Adipose tissue (tissue), 3 donors: ENCODE results near the gene NEURL1B. TPM values are rescaled to one million over a fixed set of nuclear protein-coding genes. Genes with fewer than 3 reads are reported as not detected.
"Not testable (repeated sequence)": the region's sequence is repeated elsewhere in the genome, so short reads cannot be mapped to it uniquely, and the experiment has no call there.

Experiments
- H3K27ac ChIP-seq: one replicate; pipeline ENCODE4 v1.5.1; 2013; ENCODE audit warnings: low read depth, low read length
- WGBS, 3 donors: extraction: QIAGEN DNeasy Blood & Tissue Kit; methylation state at CpG; one replicate each; pipeline ENCODE4 v1.1.7; 2013; 5-methylcytosine and 5-hydroxymethylcytosine counted together
- polyA plus RNA-seq, 3 donors: library from polyadenylated mRNA; stranded (reverse); fragments of 200-250 nt; gene quantifications; one replicate each; pipeline ENCODE4 v1.2.3, GENCODE V29; 2013
- donor health status: healthy with polysubstance abuse.
- donor health status: Bipolar disorder and iron deficiency.
- donor health status: healthy.

NEURL1B gene
- polyA plus RNA-seq, 3 donors, result 3.7 to 17.5 (median 12.8) TPM

DNA sequence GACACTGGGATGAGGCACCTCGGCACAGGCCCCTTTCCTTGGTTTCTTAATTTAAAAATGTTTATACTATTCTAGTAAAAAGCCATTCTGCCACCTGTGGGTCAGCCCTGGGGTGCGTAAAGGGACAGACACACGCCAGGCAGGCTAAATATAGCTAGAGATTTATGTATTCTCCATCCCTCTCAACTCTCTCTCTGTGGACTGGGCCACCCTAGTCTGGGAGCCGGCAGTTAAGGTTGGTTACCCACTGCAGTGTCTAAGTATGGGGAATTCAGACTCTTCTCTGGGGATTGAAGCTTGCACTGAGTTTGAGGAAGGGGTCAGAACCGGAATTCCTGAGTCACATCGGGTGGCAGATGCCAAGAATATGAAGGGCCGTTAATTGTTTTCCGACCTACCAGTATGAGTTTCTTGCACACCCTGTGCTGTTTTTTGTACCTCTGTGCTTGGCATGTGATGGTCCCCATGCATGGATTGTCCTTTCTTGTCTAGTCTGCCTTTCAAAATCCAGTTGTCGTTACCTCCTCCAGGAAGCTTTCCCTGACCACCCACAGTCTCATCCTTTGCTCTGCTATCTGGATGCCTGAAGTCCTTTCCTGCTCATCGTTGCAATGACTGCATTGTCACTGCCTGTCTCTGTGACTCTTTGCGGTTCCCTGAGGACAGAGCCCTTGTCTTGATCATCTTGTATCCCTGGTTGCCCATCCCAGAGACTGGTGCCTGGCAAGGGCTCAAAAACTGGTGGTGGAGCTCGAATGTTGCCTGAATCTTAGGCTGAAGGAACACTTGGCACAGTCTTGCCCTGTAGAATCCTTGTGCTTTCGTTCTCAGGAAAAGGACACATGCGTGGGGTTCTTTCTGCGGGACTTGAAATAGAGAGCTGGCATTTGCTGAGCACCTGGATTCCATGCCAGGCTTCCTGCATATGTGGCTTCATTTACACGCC lies 2.1 kb downstream of the NEURL1B start:
- H3K27ac ChIP-seq, result no peak overlapping the region
- 43 to 66% (median 51%) methylated on average over 16 of the region's 16 CpGs for WGBS, 3 donors

DNA sequence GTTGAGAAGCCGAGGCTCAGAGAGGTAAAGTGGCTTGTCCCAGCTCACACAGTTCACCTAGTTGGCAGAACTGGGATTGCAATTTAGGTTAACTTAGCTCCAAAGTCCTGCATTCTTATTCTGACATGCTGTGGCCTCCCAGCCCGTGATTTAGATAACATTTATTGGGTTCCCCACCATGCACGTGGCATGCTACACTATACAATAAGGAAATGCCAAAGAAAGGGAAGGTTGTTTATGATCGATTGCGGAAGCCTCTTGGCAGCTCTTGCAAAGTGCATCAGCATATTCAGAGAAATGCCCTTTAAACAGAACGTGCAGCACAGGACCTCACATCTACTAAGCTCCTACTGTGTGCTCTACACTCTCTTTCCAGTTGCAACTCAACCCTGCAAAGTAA lies 3.2 kb downstream of the NEURL1B start:
- 38 to 72% (median 41%) methylated on average over 6 of the region's 6 CpGs for WGBS, 3 donors
- no peak overlapping the region for H3K27ac ChIP-seq

DNA sequence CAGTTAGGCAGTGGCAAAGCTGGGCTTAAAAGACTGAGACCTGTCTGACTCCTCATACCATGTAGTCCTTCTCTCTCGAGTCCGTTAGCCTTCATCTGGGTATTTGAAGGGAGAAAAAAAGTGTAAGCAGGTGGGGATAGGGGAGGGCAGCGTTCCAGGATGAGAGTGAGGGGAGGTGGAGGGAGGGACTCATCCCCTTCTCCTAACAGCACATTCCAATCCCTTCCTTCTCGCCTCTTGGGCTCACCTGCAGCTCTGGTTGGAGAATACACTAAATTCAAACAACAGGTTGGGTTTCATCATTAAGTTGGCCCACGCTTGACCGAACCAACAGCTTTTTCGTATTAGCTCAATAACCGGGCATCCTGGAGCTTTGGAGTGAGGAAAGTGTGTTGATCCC lies 3.6 kb downstream of the NEURL1B start:
- WGBS, 3 donors, result 73 to 91% (median 74%) methylated on average over 8 of the region's 8 CpGs
- no peak overlapping the region for H3K27ac ChIP-seq

DNA sequence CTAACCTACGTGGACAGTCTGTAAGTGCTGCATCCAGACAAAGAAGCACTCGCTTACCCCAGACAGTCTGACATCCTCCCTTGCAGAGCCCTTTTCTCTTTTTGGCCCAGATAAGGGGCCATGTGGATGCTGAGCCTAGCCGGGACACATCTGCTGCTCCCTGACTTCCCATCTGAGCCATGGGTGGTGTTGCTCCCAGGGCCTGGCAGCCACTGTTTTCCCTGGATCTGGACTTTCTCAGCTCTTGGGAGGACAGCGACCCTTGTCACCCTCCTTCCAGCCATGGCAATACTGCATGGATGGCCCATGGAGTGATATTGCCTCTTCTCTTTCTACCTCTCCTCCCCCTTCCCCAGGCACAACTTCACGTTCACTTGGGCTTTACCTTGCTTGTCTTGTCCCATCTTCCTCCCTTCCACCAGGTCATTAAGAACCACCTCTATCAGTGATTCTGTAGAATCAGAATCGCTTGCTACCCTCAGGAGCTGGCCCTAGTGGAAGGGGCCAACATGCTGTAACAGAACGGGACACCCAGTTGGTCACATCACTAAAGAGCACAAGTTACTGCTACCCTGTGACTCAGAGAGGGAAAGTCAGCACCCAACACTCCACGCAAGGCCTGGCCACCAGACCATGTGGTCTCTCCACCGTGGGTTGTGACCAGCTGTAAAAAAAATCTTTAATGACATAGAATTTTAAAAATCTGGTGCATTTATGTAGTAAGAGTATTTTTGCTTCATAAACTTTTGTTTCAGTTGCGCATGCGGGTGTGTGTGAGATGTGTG lies 4.4 kb downstream of the NEURL1B start:
- no peak overlapping the region for H3K27ac ChIP-seq
- 69 to 88% (median 72%) methylated on average over 11 of the region's 11 CpGs for WGBS, 3 donors

DNA sequence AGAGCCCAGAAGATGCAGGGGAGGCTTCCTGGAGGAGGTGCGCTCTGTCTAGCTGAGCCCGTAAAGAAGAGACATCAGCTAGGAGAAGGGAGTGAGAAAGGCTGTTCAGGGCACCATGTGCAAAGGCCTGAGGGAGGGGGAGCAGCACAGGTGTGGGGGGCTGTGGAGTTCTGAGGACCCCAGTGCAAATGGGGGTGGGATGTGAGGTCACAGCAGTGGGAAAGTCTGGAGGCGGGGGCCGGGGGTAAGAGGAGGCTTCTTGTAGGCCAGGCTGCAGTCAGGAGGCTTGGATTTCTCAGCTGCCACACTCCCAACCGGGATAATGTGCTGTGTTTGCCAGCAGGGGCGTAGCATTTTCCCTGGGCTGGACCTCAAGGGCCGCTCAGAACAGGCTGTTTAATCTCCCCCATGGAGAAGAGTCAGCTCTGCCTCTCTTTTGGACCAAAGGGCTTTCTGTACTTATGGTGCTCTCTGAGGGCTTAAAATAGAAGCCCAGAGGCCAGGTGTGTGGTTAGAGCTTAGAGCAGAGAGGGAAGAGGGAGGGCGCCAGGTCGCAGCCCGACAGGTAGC lies 5.7 kb downstream of the NEURL1B start:
- WGBS, 3 donors, result 56 to 65% (median 65%) methylated on average over 9 to 10 of the region's 10 CpGs
- H3K27ac ChIP-seq, result no peak overlapping the region

DNA sequence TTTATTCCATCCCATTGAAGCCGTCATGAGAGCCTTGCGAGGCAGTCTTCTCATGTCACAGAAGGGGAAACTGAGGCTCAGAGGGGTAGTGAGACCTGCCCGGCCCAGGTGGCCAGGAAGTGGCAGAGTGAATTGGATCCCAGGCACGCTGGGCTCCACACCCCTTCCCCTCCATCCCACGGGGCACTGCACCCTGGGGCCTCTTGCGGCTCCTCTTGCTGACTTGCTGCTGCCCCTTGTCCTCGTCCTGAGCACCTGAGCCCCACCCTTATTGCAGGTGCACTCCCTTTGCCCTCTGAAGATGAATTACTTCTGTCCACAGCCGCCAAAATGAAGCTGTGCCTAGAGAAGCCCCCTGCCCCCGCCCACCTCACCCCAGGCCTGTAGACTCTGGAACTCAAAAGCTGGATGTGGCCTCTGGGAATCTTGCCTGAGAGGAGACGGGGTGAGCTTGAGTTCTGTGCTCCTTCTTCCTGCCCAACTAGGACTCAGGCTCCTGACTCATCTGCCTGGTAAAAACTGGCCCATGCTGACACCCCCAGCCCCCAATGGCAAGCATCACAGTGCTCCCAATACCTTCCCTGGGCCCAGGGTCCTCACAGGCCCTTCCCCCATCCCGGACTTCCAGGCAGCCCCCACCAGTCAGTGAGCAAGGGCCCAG lies 6.4 kb downstream of the NEURL1B start:
- WGBS, 3 donors, result 72 to 84% (median 76%) methylated on average over 10 to 11 of the region's 11 CpGs
- no peak overlapping the region for H3K27ac ChIP-seq

DNA sequence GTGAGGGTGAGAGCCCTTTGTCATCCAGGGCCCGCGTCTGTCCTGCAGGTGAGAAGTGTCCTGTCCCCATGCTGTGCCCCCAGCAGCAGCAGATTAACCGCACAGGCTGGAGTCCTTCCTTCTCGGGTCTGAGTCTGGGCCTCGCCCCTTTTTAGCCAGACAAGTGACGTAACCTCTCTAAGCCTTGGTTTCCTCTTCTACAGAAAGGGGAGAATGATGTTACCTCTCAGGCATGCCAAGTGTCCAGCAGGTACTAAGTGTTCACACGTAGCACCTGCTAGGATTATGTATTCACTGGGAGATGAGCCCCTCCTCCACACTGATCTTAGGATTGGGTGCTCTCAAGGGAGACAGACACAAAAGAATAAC lies 6.9 kb downstream of the NEURL1B start:
- H3K27ac ChIP-seq, result no peak overlapping the region
- WGBS, 3 donors, result 52 to 76% (median 53%) methylated on average over 7 of the region's 7 CpGs

DNA sequence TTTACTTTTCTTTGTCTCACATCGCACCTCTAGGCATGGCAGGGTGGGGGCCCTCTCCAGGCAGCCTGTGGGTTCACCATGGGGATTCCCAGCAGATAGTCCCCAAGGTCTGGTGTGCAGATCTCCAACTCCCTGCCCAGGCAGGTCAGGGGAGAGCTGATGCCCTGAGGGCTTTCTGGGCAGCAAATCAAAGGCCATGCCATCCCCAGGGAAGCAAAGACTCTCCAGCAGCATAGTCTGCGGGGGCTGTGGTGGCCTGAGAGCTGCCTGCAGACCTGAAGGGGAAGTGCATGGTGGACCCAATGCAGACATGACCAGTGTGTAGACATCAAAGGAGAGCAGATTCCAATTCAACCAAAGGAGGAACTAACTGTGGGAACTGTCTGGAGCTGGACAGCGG lies 7.7 kb downstream of the NEURL1B start:
- H3K27ac ChIP-seq, result no peak overlapping the region
- WGBS, 3 donors, result 67 to 77% (median 73%) methylated on average over 3 of the region's 3 CpGs

DNA sequence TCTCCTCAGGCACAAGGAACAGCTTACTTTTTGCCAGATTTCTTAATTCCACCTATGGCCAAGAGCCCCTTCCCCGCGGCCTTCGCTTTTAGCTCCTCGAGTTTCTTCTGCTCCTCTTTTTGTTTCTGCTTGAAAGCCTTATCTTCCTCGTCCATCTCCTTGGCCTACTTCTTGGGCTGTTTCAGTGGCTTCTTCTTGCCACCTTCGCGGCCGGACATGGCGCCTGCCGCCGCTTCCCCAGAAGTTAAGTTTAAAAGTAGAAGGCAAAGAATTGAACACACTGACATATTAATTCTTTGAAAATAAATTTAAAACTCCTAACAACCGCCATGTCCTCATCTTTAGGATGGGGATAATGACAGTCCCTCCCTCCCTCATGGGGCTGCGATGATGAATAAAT lies 15.4 kb downstream of the NEURL1B start:
- WGBS, 3 donors, result 85 to 97% (median 90%) methylated on average over 13 of the region's 13 CpGs
- not testable (repeated sequence) for H3K27ac ChIP-seq

DNA sequence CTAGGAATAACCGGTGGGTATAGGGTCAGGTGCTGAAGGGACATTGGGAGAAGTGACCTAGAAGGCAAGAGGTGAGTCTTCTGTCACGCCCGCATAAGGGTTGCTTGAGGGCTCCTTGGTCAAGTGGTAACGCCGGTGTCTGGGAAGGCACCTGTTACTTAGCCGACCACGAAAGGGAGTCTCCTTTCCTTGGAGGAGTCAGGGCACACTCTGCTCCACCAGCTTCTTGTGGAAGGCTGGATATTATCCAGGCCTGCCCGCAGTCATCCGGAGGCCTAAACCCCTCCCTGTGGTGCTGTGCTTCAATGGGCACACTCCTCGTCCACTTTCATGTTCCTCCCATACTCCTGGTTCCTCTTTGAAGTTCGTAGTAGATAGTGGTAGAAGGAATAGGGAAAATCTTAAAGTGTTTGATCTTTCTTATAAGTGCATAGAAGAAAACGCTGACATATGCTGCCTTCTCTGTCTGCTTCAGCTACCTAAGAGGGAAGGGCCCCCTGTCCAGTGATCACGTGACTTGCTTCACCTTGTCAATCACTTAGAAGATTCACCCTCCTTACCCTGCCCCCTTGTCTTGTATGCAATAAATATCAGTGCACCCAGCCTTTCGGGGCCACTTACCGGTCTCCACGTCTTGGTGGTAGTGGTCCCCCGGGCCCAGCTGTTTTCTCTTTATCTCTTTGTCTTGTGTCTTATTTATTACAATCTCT lies 16.6 kb downstream of the NEURL1B start:
- 72 to 89% (median 73%) methylated on average over 17 of the region's 17 CpGs for WGBS, 3 donors
- not testable (repeated sequence) for H3K27ac ChIP-seq

DNA sequence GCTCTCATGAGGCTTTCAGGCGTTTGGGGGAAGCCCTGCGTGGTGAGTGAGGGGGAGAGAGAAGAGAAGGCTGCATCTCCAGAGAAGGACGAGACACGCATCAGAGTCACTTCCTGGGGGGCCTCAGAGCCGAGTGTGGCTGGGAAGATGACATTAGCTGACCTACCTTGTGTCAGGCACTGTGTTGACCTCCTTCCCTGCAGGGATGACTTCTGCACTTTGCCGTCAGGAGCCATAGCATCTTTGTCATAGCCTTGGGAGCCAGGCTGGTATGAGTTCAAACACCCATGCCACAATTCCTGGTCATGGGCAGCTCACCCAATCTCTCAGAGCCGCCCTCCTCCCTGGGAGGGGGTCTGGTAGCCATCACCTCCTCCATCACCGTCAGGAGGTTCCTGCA lies 17.3 kb downstream of the NEURL1B start:
- no peak overlapping the region for H3K27ac ChIP-seq
- 52 to 80% (median 56%) methylated on average over 8 of the region's 8 CpGs for WGBS, 3 donors

DNA sequence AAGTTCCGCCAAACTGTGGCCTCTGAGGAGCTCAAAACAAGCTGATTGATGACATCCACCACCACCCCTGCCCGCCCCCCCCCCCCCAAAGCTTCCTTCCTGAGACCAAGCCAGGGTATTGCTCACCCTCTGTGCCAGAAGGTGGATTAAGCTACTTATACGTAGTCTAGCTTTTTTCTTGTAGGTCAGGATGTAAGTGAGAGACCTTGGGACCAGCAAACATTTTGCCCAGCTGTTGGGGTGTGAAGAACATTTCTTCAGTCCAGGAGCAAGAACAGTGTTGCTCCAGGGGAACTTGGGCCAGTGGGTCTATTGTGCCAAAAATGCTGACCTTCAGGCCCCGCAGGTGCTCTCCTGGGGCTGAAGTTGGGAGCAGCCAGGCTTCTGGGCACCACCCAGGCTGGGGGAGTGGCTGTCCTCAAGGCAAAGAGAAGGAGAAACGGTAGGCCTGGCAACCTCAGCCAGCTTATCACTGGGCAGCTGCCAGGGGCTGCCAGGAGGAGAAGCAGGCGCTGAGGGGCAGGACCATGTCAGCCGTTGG lies 18.0 kb downstream of the NEURL1B start:
- 21 to 38% (median 37%) methylated on average over 7 of the region's 7 CpGs for WGBS, 3 donors
- no peak overlapping the region for H3K27ac ChIP-seq

DNA sequence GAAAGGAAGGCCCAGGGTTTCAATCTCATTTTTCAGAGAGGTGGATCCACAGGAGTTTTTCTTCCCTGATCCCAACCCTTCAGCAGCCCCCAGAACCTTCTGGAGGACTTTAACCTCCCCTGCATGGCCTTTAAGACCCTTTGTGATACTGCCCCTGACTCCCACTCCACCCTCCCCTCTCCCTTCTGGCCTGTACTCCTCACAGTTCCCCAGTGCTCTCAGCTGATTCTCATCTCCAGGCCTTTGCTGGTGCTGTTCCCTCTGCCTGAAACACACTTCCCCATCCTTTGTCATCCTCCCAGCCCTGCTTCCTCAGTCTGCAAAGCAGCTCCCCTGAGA lies 18.5 kb downstream of the NEURL1B start:
- no peak overlapping the region for H3K27ac ChIP-seq

DNA sequence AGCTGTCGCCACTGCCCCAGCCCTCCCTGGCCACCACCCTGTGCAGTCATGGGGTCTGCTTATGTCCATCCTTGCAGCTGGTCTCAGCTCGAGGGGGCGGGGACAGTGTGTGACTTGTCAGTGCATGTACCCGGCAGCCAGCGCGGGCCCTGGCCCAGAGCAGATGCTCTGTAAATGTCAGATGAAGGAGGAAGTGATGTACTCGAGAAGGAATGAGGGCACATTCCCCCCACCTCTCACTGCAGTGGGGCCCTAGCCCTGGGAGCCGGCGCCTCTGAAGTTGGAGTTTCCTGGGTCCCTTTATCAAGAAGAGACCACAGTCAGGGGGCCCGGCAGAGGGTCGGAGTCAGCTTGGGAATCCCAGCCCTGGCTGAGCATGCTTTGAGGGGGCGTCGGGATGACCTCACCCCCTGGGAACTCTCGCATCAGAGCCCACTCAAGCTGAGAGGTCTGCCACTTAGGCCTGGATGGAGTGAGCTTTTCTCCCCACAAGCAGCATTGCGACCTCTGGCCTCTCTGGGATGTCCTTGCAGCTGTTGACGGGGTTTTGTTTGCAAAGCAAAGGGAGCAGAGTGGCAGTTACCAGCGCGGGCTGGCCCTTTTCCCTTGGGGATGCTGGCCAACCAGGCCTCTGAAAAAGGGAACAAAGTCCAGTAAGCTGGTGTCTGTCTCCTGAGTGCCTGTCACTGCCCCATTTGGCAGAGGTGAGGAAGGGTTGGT lies 19.0 kb downstream of the NEURL1B start:
- WGBS, 3 donors, result 21 to 33% (median 28%) methylated on average over 18 of the region's 18 CpGs

DNA sequence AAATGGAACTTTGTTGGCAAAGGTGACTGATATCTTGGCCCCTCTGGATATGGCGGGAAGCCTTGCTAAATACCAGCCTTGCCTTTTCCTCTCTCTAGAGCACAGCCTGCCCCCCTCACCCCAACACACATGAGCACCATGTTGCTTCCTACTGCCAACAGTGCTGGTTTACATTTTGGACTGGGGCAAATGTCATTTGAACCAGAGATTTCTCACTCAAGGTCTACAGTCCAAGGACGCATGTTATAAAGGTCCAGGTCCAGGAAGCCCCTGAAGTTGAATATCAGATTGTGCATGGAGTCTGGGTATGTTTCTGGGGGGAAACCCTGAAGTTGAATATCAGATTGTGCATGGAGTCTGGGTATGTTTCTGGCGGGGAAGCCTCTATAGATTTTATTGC lies 19.9 kb downstream of the NEURL1B start:
- H3K27ac ChIP-seq, result no peak overlapping the region
- 89 to 90% (median 90%) methylated on average over 3 of the region's 3 CpGs for WGBS, 3 donors

More for the DNA sequence above, 19.0 kb downstream of the NEURL1B start:
- H3K27ac ChIP-seq, result peak overlapping the region; percentile 43

DNA sequence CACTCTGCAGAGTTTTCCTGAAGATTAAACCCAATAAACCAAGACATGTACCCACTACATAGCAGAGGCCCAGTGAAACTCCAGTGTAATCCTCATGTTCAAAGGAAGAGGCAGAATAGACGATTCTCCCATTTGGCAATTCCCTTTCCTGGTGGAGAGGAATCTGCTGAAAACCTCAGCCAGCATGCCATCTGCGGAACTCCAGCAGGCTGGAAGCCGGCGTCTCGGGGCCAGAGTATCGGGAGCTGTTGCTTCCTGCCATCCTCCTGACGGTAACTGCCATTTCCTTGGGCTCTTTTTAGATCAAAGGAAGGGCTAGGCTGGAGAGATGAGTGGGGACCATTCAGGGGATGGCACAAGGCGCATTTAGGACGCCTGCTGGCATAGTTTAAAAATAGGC lies 20.5 kb downstream of the NEURL1B start:
- H3K27ac ChIP-seq, result no peak overlapping the region
- 71 to 79% (median 76%) methylated on average over 9 of the region's 9 CpGs for WGBS, 3 donors

DNA sequence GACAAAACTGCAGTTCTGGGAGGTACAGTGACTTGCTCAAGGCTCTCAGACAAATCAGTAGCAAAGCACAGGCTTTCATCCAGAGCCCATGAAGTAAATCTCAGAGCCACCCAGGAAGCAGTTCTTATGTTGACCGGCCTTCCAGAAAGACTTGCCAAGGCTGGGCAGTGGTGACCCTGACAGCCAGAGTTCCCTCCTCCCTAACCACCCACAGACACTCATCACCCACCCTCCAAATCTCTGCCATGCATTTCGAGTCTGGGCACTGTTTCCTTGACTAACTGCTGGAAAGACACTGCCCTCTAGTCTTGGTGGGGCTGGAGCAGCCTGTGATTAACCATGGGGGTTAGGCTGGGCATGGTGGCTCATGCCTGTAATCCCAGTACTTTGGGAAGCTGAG lies 21.5 kb downstream of the NEURL1B start:
- H3K27ac ChIP-seq, result no peak overlapping the region
- 44 to 76% (median 59%) methylated on average over 2 of the region's 2 CpGs for WGBS, 3 donors
